HepG2 (cell line): ENCODE data around the gene BABAM2. TPM values are rescaled to one million over a fixed set of nuclear protein-coding genes. Genes with fewer than 3 reads are reported as not detected.

Experiments
- ATAC-seq: fragments of 200-7000 bp; cut with Tn5 transposase; 3 replicates; pipeline ENCODE4 v1.9.1; 2020; ENCODE audit warnings: mild to moderate bottlenecking, moderate library complexity
- BruUV-seq: library from RNA; stranded (reverse); fragments of 400-500 nt; replicated peaks from 2 replicates; lab custom pipeline; 2021; lab: Mats Ljungman, UMichigan
- CTCF ChIA-PET: fragments of 300-600 bp; formaldehyde crosslinking; extraction: SDS; loops from one replicate; lab custom pipeline; 2021; ENCODE audit warnings: low total read pairs, inconsistent platforms, low intra/inter-chr PET ratio; lab: Yijun Ruan, JAX
- POLR2A ChIA-PET: fragments of 350-600 bp; sonication (Branson Sonifier 250); formaldehyde crosslinking; loops from one replicate; lab custom pipeline; 2020; ENCODE audit warnings: antibody characterized with exemption, inconsistent platforms; lab: Yijun Ruan, JAX
- DNase-seq: peaks from one replicate; pipeline ENCODE4 v3.0.0-alpha.2; 2015; ENCODE audit warnings: low spot score
- FAIRE-seq: peaks from 3 replicates; lab custom pipeline; 2011; peaks lifted over from hg19 to GRCh38; lab: Jason Lieb, UNC
- H2AFZ ChIP-seq: one replicate; pipeline ENCODE4 v1.6.1; 2011; ENCODE audit warnings: low read length, inconsistent platforms
- H3K27ac ChIP-seq: fragments of 300-600 bp; 3 replicates; pipeline ENCODE4 v1.8.0; 2011; ENCODE audit warnings: mixed run types, mild to moderate bottlenecking, mixed read lengths, low read length, inconsistent platforms; ENCODE audit not compliant: insufficient read depth; ENCODE audit errors: extremely low read length
- H3K27me3 ChIP-seq, 2 experiments: fragments of 200-600 bp in 1 of 2; 2 replicates in 1 of 2; 3 replicates in 1 of 2; pipeline versions ENCODE4 v1.6.0 to v1.8.0; 2011; ENCODE audit warnings: low read length in 2 of 2, mild to moderate bottlenecking in 2 of 2, moderate library complexity in 2 of 2, inconsistent platforms in 1 of 2; ENCODE audit not compliant: insufficient read depth in 2 of 2, control insufficient read depth in 1 of 2
- H3K36me3 ChIP-seq, 2 experiments: fragments of 200-600 bp in 1 of 2; replicated peaks in 1 of 2; 2 replicates in 1 of 2; 3 replicates in 1 of 2; pipeline versions ENCODE4 v1.5.1 to v1.8.0; 2011; ENCODE audit warnings: low read length in 2 of 2, inconsistent platforms in 1 of 2; ENCODE audit not compliant: insufficient read depth in 2 of 2, control insufficient read depth in 1 of 2
- H3K4me1 ChIP-seq: 2 replicates; pipeline ENCODE4 v1.5.1; 2012; ENCODE audit warnings: low read length, inconsistent platforms; ENCODE audit not compliant: insufficient read depth
- H3K4me2 ChIP-seq: 2 replicates; pipeline ENCODE4 v1.6.0; 2011; ENCODE audit warnings: low read depth, low read length, inconsistent platforms
- H3K4me3 ChIP-seq, 3 experiments: fragments of 200-600 bp in 1 of 3; sonication (generic), shearing (Covaris generic) in 1 of 3; replicated peaks in 1 of 3; 2 replicates each; pipeline ENCODE4 v1.5.1; 2011 to 2016; ENCODE audit warnings: low read length in 3 of 3, inconsistent platforms in 2 of 3, low read depth in 2 of 3, mild to moderate bottlenecking in 2 of 3, control low read depth in 1 of 3, mixed read lengths in 1 of 3; ENCODE audit not compliant: insufficient read depth in 1 of 3
- H3K79me2 ChIP-seq: one replicate; pipeline ENCODE4 v1.6.1; 2011; ENCODE audit warnings: low read length, inconsistent platforms; ENCODE audit not compliant: insufficient read depth
- H3K9ac ChIP-seq: 2 replicates; pipeline ENCODE4 v1.6.0; 2011; ENCODE audit warnings: mild to moderate bottlenecking, low read depth, low read length, inconsistent platforms; ENCODE audit not compliant: insufficient read depth
- H3K9me3 ChIP-seq: 2 replicates; pipeline ENCODE4 v1.5.1; 2012; ENCODE audit warnings: mild to moderate bottlenecking, low read length
- H4K20me1 ChIP-seq: 2 replicates; pipeline ENCODE4 v1.6.0; 2011; ENCODE audit warnings: inconsistent platforms, mild to moderate bottlenecking, low read length, moderate library complexity; ENCODE audit not compliant: insufficient read depth
- DR1 ChIP-seq: sonication (generic); formaldehyde crosslinking; IDR thresholded peaks from 2 replicates; pipeline ENCODE4 v1.8.0; 2021; ENCODE audit warnings: mild to moderate bottlenecking, missing genetic modification reagents, inconsistent platforms
- ESRRA ChIP-seq: sonication (generic); formaldehyde crosslinking; IDR thresholded peaks from 2 replicates; pipeline ENCODE4 v1.5.1; 2020; ENCODE audit warnings: mild to moderate bottlenecking, low read depth, missing genetic modification reagents
- FLYWCH1 ChIP-seq: sonication (generic); formaldehyde crosslinking; IDR thresholded peaks from 2 replicates; pipeline ENCODE4 v1.8.1; 2023; ENCODE audit warnings: mild to moderate bottlenecking, missing genetic modification reagents
- HMGA1 ChIP-seq: sonication (generic); formaldehyde crosslinking; conservative IDR thresholded peaks from 2 replicates; pipeline ENCODE4 v1.4.0; 2020; ENCODE audit warnings: missing genetic modification reagents
- KDM5B ChIP-seq: sonication (generic); formaldehyde crosslinking; IDR thresholded peaks from 2 replicates; pipeline ENCODE4 v1.4.0; 2020; ENCODE audit warnings: missing genetic modification reagents, mild to moderate bottlenecking, borderline replicate concordance
- MAX ChIP-seq: IDR thresholded peaks from 2 replicates; pipeline ENCODE4 v1.6.1; 2012; ENCODE audit warnings: inconsistent platforms
- REXO4 ChIP-seq: sonication (generic); formaldehyde crosslinking; IDR thresholded peaks from 2 replicates; pipeline ENCODE4 v1.8.0; 2022; ENCODE audit warnings: missing genetic modification reagents, mild to moderate bottlenecking, borderline replicate concordance
- RFXAP ChIP-seq: sonication (generic); formaldehyde crosslinking; IDR thresholded peaks from 2 replicates; pipeline ENCODE4 v1.4.0; 2020; ENCODE audit warnings: missing genetic modification reagents, borderline replicate concordance
- SMAD1 ChIP-seq: sonication (generic); formaldehyde crosslinking; IDR thresholded peaks from 2 replicates; pipeline ENCODE4 v1.4.0; 2020; ENCODE audit warnings: missing genetic modification reagents, low read depth, mild to moderate bottlenecking, borderline replicate concordance
- ZNF256 ChIP-seq: sonication (generic); formaldehyde crosslinking; conservative IDR thresholded peaks from 2 replicates; pipeline ENCODE4 v1.4.0; 2020; ENCODE audit warnings: missing genetic modification reagents
- ZNF33B ChIP-seq: sonication (generic); formaldehyde crosslinking; IDR thresholded peaks from 2 replicates; pipeline ENCODE4 v1.5.1; 2020; ENCODE audit warnings: mild to moderate bottlenecking, missing genetic modification reagents
- ZNF34 ChIP-seq: sonication (generic); formaldehyde crosslinking; IDR thresholded peaks from 2 replicates; pipeline ENCODE4 v1.4.0; 2020; ENCODE audit warnings: mild to moderate bottlenecking, missing genetic modification reagents, borderline replicate concordance
- ZNF720 ChIP-seq: sonication (generic); formaldehyde crosslinking; IDR thresholded peaks from 2 replicates; pipeline ENCODE4 v1.4.0; 2020; ENCODE audit warnings: missing genetic modification reagents
- WGBS: methylation state at CpG from one replicate; pipeline ENCODE4 v1.1.6; 2017; ENCODE audit warnings: low lambda C conversion rate; 5-methylcytosine and 5-hydroxymethylcytosine counted together
- in situ Hi-C: cut with HindIII; loops from 2 replicates; pipeline ENCODE4 v1.10.0; 2017; ENCODE audit warnings: low pct_unique_long_range_greater_than_20kb; ENCODE audit not compliant: extremely low pct_ligation_motif_present
- intact Hi-C: fragments of 100-400 bp; cut with micrococcal nuclease; formaldehyde crosslinking; loops from one replicate; pipeline ENCODE4 v1.10.0; 2022; ENCODE audit not compliant: unreplicated experiment
- polyA plus RNA-seq, 8 experiments: library from polyadenylated mRNA; depleted of rRNA in 3 of 8; stranded (reverse) in 7 of 8; unstranded in 1 of 8; fragments of >200 nt; fragmentation: Illumina TruSeq in 4 of 8; extraction: Trizol in 4 of 8; gene quantifications; 2 replicates each; pipeline versions ENCODE4 v1.2.1 to v1.2.3, GENCODE V29; 2011 to 2016; ENCODE audit warnings: low read depth in 4 of 8, missing spikeins in 1 of 8, mixed read lengths in 1 of 8; ENCODE audit not compliant: insufficient read depth in 1 of 8
- total RNA-seq, 5 experiments: library from RNA; depleted of rRNA; stranded (reverse); fragments of >200 nt; fragmentation: Illumina TruSeq; extraction: Trizol; gene quantifications; 2 replicates each; pipeline ENCODE4 v1.2.3, GENCODE V29; 2016; ENCODE audit warnings: low read depth in 1 of 5
- TF ChIP-seq, protein P1 (sequence below): IDR thresholded peaks from 2 replicates; pipeline ENCODE4 v1.6.1; 2016; ENCODE audit warnings: mild to moderate bottlenecking, missing biosample characterization, missing genetic modification reagents
- TF ChIP-seq, protein P2 (sequence below): sonication (generic); formaldehyde crosslinking; IDR thresholded peaks from 2 replicates; pipeline ENCODE4 v1.9.0; 2021; ENCODE audit warnings: missing genetic modification reagents, mild to moderate bottlenecking, borderline replicate concordance

Gene BABAM2
- total and polyA plus RNA-seq, 2 of the 13 experiments (the other 11 are each of a cell fraction or from before 2014, with no cell fraction given) = 24.9 to 28.0 TPM

DNA sequence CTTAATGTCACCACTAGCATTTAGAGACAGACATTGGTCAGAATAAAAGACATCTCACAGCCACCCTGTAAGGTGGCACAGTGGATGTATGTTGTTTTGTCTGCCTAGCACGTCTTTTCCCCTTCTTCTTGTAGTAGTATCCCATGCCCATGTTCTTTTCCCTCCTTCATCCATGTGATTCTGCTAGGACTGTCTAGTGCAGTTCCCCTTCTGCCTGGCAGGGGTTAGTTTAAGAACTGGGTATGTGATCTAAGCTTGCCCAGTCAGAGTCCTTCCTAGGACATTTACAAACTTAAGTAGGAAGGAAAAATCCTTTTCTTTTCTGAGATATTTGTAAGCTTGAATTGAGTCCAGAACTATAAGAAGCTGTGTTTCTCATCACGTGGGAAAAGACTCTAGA, 172.3 kb downstream of the BABAM2 start:
- 91% methylated on average over 2 of the region's 2 CpGs for WGBS
- no peak for ATAC-seq
- CTCF ChIA-PET = no interaction called here

DNA sequence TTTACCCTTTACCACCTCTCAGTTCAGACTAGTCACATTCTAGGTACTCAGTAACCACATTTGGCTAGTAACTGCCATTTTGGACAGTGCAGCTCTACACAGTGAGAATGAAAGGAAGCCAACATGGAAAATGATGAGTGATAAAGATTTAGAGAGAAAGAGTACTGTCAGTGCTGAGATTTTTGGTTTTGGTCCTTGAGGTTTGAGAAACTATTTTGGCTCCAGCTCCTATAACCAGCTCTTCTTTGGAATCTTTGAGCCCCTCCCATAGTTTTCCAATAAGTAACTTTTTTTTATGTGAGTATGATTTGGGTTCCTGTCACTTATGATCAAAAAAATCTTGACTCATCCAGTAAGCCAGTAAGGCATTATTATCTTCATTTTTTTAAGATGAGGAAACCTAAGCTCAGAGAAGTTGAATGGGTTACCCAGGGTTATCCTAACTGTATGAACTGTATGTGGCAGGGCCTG, 173.0 kb downstream of the BABAM2 start:
- ATAC-seq = no peak
- intact Hi-C loops = no loop called here
- Histone ChIP-seq H3K36me3 (peaks cover 0 to 3% of the 10 kb centered on the region in 2 experiments; a peak in 1 of 5 replicates), H4K20me1 (no peaks in the 10 kb centered on the region), H2AFZ (no peak overlapping the region), H3K9me3 (no peaks in the 10 kb centered on the region), H3K79me2 (no peaks in the 10 kb centered on the region), H3K4me1 (no peaks in the 10 kb centered on the region), H3K27me3 (no peaks in the 10 kb centered on the region), H3K4me2 (no peak overlapping the region), H3K9ac (no peak overlapping the region), H3K4me3 (no peak overlapping the region), H3K27ac (no peak overlapping the region)
- no peak for FAIRE-seq
- POLR2A ChIA-PET = no interaction called here
- BruUV-seq = no TSS peak
- no peak for DNase-seq
- in situ Hi-C loops = no loop called here
- TF ChIP-seq, protein P1, sequence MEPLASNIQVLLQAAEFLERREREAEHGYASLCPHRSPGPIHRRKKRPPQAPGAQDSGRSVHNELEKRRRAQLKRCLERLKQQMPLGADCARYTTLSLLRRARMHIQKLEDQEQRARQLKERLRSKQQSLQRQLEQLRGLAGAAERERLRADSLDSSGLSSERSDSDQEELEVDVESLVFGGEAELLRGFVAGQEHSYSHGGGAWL = no peak
- TF ChIP-seq DR1 = no peak
- TF ChIP-seq ZNF34 (CRISPR knock-in tag) = no peak
- TF ChIP-seq ZNF256 (CRISPR knock-in tag) = no peak
- no peak for TF ChIP-seq MAX
- no peak for TF ChIP-seq ZNF720
- TF ChIP-seq RFXAP = no peak
- no peak for TF ChIP-seq ESRRA
- CTCF ChIA-PET = no interaction called here

More for the DNA sequence above, 172.3 kb downstream of the BABAM2 start:
- Histone ChIP-seq H2AFZ (no peak overlapping the region), H3K27me3 (no peaks in the 10 kb centered on the region), H3K9me3 (no peaks in the 10 kb centered on the region), H3K36me3 (peaks cover 0 to 3% of the 10 kb centered on the region in 2 experiments; a peak in 1 of 5 replicates), H4K20me1 (no peaks in the 10 kb centered on the region), H3K27ac (no peak overlapping the region), H3K4me3 (no peak overlapping the region), H3K4me1 (no peaks in the 10 kb centered on the region), H3K4me2 (no peak overlapping the region), H3K9ac (no peak overlapping the region), H3K79me2 (no peaks in the 10 kb centered on the region)
- in situ Hi-C loops = no loop called here
- FAIRE-seq = no peak
- no peak for TF ChIP-seq ZNF33B (CRISPR knock-in tag)
- TF ChIP-seq, protein P2, sequence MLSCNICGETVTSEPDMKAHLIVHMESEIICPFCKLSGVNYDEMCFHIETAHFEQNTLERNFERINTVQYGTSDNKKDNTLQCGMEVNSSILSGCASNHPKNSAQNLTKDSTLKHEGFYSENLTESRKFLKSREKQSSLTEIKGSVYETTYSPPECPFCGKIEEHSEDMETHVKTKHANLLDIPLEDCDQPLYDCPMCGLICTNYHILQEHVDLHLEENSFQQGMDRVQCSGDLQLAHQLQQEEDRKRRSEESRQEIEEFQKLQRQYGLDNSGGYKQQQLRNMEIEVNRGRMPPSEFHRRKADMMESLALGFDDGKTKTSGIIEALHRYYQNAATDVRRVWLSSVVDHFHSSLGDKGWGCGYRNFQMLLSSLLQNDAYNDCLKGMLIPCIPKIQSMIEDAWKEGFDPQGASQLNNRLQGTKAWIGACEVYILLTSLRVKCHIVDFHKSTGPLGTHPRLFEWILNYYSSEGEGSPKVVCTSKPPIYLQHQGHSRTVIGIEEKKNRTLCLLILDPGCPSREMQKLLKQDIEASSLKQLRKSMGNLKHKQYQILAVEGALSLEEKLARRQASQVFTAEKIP (CRISPR knock-in tag) = no peak
- no peak for TF ChIP-seq KDM5B
- TF ChIP-seq SMAD1 = no peak
- no peak for TF ChIP-seq REXO4 (CRISPR knock-in tag)
- TF ChIP-seq HMGA1 = no peak
- no peak for TF ChIP-seq FLYWCH1 (CRISPR knock-in tag)
- intact Hi-C loops = no loop called here
- POLR2A ChIA-PET = no interaction called here
- no TSS peak for BruUV-seq
- DNase-seq = no peak
